GM21528 (cell line): Measurements from ENCODE around the gene AMD1.
"Not testable (repeated sequence)": the region's sequence is repeated elsewhere in the genome, so short reads cannot be mapped to it uniquely, and the experiment has no call there.

Source experiments
- ATAC-seq: cut with Tn5 transposase; IDR thresholded peaks from one replicate; pipeline ENCODE4 v1.9.1; 2021; ENCODE audit warnings: mild to moderate bottlenecking, moderate library complexity; ENCODE audit not compliant: unreplicated experiment, low FRiP score

Gene AMD1

DNA sequence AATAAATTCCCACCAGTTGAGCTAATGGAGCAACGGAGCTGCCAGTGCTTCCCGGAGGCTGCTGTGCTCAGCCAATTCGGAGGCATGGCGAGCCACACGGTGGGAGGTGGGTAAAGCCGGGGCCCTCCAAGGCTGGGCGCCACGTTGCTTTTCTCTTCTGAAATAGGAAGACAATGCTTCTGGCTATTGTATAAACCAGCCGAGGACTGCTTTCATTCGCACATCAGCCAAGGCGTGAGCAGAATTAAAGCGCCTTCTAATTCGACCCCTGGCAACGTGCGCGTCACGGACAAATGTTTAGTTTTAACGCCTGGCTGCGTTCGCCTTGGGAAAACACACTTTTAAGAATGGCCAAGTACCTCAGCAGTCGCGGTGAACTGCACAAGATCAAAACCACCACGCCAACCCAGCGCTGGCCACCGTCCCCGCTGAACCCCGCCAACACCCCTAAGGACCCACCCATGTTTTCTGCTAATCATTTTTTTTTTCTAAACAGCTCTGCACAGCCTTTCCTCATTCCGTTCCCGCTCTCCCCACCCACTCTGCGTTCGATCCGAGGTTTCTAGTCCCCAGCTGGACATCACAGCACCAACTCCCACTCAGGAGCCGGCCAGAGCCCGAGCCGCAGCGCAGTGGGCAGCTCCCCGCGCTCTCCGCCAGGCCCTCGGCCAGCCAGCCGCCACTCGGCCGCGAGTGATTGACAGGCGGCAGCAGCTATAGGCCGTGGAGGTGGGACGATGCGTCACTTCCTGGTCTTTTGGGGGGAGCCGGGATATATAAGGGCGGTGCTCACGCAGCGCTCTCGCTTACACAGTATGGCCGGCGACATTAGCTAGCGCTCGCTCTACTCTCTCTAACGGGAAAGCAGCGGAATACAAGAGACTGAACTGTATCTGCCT lies at the start of gene AMD1:
Gene AMD1 (plus strand): TSS at position 805 of the 899 bp plus-strand sequence. CDS start 321 bp downstream, outside the sequence.
- ATAC-seq, result peak; percentile 78

DNA sequence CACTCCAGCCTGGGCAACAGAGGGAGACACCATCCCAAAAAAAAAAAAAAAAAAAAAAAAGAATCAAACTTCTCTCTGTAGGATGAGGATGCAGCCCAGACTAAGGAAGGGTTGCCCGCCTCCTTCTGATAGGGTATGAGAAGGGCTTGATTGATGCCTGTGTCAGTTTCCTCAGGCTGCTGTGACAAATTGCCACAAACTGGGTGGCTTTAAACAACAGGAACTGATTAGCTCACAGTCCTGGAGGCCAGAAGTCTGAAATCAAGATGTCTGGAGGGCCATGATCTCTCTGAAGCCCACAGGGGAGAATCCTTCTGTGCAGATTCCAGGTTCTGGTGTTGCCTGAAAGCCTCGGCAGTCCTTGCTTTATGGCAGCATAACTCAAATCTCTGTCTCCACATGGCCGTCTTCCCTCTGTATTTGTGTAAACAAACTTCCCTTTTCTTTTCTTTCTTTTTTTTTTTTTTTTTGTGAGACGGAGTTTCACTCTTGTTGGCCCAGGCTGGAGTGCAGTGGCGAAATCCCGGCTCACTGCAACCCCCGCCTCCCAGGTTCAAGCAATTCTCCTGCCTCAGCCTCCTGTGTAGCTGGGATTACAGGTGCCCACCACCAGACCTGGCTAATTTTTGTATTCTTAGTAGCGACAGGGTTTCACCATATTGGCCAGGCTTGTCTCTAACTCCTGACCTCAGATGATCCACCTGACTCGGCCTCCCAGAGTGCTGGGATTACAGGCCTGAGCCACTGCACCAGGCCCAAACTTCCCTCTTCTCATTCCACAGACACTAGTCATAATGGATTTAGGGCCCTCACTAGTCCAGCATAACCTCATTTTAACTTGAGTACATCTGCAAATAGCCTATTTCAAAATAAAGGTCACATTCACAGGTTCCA lies 48.1 kb upstream of the AMD1 start:
- ATAC-seq, result no peak

- ATAC-seq, result no peak
Measured at GRCh38 chr6:110828396-110828795, 46.2 kb upstream of the AMD1 start.

DNA sequence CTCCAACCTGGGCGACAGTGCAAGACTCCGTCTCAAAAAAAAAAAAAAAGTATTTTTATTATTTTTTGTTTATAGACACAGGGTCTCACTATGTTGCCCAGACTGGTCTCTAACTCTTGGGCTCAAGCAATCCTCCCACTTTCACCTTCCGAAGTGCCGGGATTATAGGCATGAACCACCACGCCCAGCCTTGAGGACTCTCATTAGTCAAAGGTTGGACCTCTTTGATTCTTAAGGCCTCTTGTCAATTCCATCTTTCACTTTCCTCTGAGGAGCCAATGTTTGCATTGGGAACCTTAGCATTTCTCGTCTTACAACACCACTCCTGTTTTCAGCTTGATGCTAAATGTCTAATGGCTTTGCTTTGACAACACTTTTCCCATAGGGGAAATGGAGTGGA lies 43.2 kb upstream of the AMD1 start:
- ATAC-seq, result no peak

- ATAC-seq, result no peak
Measured at GRCh38 chr6:110833831-110834230, 40.8 kb upstream of the AMD1 start.

- ATAC-seq, result not testable (repeated sequence)
Measured at GRCh38 chr6:110835751-110836150, 38.8 kb upstream of the AMD1 start.

DNA sequence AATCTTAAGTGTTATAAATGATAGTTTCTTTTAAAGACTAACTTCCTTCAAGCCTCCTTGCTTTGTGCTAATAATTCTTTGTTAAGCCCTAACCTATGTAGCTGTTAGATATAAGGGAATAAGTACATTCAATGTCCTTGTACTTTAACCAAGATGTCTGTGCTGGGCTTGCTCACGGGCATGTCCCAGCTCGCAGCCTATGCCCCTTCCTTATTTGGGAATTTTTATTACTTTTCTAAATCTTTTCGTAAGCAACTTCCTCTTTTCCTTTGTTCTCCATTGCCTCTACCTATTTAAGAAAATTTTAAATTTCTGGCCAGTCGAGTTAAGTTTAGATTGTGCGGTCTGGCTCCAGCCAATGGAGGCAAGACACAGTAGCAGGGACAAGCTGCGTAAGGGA lies 33.3 kb upstream of the AMD1 start:
- ATAC-seq, result no peak

GRCh38 chr6:110849781-110850180 lies 24.8 kb upstream of the AMD1 start:
- ATAC-seq, result no peak

DNA sequence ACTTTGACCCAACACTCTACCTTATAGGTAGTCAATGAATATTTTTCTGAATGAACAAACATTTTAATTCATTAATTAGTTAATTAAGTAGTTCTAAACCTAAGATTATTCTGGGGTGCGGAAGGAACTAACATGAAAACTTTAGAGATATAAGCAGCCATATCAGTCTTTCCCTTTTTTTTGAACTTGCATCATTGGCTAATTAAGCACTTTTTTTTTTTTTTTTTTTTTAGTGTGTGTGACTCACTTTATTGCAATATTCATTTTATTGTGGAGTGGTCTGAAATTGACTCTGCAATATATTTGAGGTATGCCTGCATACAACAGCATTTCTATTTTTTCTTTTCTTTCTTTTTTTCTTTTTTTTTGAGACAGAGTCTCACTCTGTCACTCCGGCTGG lies 21.8 kb upstream of the AMD1 start:
- no peak for ATAC-seq

GRCh38 chr6:110853754-110854477 lies 20.7 kb upstream of the AMD1 start:
- no peak for ATAC-seq

DNA sequence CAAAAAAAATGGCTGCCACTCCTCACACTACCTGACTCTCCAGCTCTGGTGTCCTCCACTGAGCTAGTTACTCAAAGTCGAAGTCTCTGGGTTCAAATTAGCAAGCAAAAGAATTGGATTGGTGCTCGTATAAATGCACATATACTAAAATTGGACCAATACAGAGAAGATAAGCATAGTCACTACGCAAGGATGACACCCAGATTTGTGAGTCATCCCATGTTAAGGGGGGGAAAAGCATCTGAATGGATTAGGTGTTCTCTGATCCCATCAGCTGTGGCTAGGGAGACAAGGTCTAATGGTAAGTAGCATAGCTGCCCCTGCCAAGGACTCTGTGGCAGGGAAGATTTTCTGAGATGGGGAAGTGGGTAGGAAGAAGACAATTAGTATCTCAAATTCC lies 18.3 kb upstream of the AMD1 start:
- ATAC-seq, result no peak

GRCh38 chr6:110858016-110858415 lies 16.6 kb upstream of the AMD1 start:
- ATAC-seq, result no peak

DNA sequence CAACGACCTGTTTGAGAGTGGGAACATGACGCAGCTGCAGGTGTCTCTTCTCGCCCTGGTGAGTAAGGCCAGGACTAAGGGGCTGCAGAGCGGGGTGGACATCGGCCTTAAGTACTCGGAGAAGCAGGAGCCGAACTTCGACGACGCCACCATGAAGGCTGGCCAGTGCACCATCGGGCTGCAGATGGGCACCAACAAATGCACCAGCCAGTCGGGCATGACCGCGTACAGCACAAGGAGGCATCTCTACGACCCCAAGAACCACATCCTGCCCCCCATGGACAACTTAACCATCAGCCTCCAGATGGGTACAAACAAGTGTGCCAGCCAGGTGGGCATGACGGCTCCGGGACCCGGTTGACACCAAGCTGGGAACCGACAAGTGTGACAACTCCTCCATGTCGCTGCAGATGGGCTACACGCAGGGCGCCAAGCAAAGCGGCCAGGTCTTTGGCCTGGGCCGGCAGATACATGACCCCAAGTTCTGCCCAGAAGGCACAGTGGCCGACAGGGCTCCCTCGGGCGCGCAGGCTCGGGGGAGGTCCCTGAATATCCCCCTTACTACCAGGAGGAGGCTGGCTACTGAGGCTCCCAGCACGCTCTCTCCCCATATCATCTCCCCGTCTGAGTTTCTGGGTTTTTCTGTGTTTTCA lies 15.9 kb upstream of the AMD1 start:
- no peak for ATAC-seq

DNA sequence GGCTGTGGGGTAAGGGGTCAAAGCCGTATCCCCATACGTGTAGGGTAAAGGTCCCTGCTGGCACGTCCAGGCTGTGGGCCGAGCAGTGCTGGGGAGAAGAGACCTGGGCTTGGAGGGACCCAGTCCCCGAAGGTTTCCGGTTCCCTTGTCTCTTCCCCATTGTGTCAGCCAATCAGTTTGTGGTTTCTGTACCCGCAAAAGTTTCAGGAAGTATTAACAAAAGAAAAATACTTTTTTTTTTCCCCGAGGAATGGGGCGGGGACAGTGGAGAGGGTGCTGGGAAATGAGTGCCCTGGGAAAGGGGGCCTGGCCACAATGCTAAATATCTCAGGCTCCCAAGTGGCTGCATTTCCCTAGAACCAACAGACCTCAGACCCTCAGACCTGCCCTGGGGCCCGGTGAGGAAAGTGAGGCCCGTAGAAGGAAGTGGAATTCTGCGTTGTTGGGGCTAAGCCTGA lies 15.2 kb upstream of the AMD1 start:
- ATAC-seq, result no peak

- ATAC-seq, result no peak
Measured at GRCh38 chr6:110864824-110865223, 9.8 kb upstream of the AMD1 start.

DNA sequence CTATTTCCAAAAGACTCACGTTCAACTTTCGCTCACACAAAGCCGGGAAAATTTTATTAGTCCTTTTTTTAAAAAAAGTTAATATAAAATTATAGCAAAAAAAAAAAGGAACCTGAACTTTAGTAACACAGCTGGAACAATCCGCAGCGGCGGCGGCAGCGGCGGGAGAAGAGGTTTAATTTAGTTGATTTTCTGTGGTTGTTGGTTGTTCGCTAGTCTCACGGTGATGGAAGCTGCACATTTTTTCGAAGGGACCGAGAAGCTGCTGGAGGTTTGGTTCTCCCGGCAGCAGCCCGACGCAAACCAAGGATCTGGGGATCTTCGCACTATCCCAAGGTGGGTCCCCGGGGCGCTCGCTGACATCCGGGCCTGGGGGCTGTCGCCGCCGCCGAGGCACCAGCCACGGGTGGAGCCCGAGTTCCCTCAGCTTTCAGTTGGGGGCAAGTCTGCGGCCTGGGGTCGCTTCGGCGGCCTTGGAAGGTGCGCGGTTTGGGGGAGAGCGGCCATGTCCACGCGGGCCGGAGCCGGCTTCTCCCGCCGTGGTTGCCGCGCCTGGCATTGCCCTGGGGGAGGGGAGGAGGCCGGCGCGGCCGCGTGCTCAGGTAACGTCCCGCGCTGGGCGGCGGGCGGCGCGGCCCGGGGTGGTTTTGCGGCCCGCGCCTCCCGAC lies 429 bp downstream of the AMD1 start:
- ATAC-seq, result peak; percentile 15

GRCh38 chr6:110875548-110876169 lies 1.1 kb downstream of the AMD1 start:
- peak; percentile 17 for ATAC-seq

GRCh38 chr6:110876170-110876773 lies 1.7 kb downstream of the AMD1 start:
- peak; percentile 38 for ATAC-seq
